Nucleus accumbens (tissue), 56 donors: ENCODE measurements around the gene MAP3K7CL.
"Not testable (repeated sequence)": the region's sequence is repeated elsewhere in the genome, so short reads cannot be mapped to it uniquely, and the experiment has no call there.

Experiments used
- DNase-seq, 56 donors: peaks; one replicate each; lab custom pipeline; 2025; lab: John Stamatoyannopoulos, UW

Gene MAP3K7CL

DNA sequence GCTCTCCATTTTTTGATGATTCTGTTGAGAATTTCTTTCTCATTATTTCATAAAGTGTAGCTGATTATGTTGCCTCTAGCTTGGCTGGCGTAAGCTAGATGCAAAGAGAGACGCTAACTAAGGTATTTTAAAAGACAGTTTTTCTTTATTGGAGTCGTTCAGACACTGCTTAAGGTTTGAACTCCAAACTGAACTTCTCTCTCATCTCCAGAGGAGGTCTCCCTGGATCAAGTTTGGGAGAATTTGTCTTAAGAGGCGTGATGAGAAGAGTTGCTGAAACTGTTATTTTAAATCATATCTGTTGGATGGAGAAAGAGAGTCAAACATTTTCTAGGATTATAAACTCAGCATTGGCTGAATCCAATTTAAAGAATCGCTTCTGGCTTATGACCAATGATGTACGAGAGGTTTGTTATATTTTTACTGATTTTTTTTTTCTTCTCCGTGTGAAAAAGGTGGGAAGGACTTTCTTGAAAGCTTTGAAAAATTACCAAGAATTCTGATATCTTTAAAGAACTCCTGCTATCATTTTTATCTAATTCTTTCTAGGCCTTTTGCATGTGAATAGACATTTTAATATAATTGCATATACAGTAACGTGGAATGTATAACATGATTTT lies 34.0 kb downstream of the MAP3K7CL start:
- DNase-seq = peak in 2 of 56 donors; percentile 5 to 14

- no peak for DNase-seq
These were observed 35.9 kb downstream of the MAP3K7CL start for GRCh38 chr21:29166323-29166722.

DNA sequence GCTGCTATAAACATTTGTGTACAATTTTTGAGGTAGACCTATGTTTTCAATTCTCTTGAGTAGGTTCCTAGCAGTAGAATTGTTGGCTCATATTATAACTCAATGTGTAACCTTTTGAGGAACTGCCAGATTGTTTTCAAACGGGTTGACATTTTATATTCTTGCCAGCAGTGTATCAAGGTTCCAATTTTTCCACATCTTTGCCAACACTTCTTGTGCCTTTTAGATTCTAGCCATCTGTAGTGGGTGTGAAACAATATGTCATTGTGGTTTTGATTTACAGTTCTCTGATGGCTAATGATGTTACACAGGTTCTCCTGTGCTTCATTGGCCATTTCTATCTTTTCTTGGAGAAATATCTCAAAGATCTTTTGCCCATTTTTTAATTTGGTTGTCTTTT lies 36.4 kb downstream of the MAP3K7CL start:
- DNase-seq = no peak

GRCh38 chr21:29167481-29167880 lies 37.0 kb downstream of the MAP3K7CL start:
- DNase-seq = not testable (repeated sequence)

DNA sequence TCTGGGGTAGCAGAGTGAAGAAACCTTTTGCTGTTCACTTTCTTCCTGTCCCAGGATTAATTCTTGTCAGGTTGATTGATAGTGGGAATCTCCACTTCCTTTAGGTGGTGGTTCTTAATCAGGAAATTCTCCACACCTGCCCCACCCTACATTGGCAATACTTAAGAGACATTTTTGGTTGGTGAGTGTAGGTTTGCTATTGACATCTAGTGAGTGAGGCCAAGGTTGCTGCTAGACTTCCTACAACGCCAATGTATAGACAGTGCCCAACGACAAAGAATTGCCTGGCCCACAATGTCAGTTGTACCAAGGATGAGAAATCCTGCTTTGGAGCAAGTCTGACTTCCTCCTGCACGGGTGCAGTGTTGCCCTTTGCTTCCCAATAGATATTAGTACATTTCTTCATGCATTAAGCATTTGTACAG lies 38.5 kb downstream of the MAP3K7CL start:
- no peak for DNase-seq

GRCh38 chr21:29170944-29171343 lies 40.5 kb downstream of the MAP3K7CL start:
- no peak for DNase-seq

DNA sequence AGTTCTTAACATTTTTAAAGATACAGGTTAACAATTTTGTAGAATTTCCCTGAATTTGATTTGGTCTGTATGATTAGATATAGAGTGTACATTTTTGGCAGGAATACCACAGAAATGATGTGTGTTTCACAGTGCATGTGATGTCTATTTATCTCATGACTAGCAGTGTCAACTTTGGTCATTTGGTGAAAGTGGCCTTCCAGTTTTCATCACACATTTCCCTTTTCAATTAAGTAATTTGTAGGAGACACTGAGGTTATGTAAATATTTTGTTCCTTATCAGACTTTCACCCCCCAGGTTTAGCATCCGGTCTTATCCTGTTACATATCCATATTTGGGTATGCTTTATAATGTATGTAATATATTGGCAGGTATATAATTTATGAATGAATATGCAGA lies 41.8 kb downstream of the MAP3K7CL start:
- DNase-seq = no peak

GRCh38 chr21:29174607-29175013 lies 44.2 kb downstream of the MAP3K7CL start:
- no peak for DNase-seq

DNA sequence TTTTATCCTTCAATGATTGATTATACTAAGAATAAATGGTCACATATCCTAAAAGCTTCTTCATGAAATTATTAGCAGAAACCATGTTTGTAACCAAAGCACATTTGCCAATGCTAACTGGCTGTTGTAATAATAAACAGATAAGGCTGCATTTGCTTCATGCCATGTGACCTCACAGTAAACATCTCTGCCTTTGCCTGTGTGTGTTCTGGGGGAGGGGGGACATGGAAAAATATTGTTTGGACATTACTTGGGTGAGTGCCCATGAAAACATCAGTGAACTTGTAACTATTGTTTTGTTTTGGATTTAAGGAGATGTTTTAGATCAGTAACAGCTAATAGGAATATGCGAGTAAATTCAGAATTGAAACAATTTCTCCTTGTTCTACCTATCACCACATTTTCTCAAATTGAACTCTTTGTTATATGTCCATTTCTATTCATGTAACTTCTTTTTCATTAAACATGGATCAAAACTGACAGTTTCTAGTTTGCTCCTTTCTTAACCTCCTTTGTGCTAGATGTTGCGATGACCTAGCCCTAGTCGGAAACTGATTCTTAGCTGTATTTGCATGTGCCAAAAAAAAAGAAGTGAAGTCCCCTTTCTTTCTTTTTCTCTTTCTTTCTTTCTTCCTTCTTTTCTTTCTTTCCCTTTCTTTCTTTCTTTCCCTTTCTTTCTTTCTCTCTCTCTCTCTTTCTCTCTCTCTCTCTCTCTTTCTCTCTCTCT lies 45.1 kb downstream of the MAP3K7CL start:
- no peak for DNase-seq

- DNase-seq = no peak
These were observed 46.2 kb downstream of the MAP3K7CL start for GRCh38 chr21:29176471-29177120.

GRCh38 chr21:29177800-29178199 lies 47.4 kb downstream of the MAP3K7CL start:
- no peak for DNase-seq

- DNase-seq = no peak
These were observed 48.5 kb downstream of the MAP3K7CL start for GRCh38 chr21:29178926-29179325.

DNA sequence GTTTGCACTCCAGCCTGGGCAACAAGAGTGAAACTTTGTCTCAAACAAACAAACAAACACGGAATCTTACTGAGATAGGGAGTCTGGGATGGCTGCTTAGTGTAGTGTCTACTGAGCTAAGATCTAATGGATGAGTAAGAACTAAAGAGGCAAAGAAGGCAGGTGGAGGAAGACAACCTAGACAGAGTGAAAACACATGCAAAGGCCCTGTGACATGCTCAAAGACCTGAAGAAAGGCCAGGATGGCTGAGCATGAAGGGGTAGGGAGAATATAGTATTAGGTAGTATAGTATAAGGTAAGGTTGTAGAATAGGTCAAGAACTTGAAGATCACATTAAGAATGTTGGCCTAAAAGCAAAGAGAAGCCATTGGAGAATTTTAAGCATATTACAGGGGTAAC lies 49.1 kb downstream of the MAP3K7CL start:
- no peak for DNase-seq

DNA sequence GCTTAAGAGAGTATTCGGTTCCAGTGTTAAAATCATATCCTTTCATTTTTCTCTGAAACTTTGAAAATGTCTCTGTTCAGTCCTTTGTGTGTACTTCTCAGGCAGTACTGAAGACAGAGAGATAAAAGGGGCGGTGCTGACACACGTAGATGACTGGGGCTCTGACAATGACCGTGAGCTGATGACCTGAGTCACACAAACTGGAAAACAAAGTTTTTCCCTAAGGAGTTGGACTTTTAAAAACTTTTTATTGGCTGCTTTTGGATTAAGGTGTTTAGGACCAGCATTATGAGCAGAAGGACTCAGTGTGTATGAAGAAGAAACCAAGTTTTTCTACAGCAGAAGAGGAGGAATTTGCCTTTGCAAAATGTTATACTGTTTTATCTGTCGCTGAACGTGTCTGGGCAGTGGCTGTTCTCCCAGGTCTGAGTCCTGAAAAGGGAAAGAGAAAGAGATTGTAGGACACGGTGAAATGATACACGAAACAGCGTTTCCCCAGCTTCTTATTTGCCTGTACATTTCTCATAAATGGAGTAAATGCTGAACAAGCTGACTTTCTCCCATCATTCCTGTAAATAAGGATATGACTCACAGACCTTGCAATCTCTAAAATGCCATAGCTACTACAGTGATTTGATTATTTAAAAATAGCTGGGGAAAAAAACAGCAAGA lies 51.5 kb downstream of the MAP3K7CL start:
- no peak for DNase-seq

DNA sequence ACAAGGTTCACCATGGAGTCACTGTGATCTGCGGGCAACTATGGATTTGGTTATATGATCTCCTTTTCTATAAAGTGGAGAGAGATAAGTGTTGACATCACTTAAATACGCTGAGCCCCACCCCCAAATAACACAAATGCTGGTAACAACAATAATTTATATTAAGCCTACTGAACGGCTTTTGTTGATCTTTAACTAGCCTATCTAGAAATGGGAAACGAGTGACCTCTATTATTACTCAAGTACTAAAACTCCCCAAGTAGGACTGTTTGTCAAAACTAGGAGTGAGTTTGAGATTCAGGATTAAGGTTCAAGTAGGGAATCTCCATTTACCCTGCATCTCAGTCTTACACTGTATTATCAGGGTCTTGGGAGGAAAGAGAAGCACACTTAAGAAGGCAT lies 52.2 kb downstream of the MAP3K7CL start:
- no peak for DNase-seq

GRCh38 chr21:29184037-29184436 lies 53.6 kb downstream of the MAP3K7CL start:
- DNase-seq = no peak

- no peak for DNase-seq
These were observed 54.7 kb downstream of the MAP3K7CL start for GRCh38 chr21:29185172-29185571.

DNA sequence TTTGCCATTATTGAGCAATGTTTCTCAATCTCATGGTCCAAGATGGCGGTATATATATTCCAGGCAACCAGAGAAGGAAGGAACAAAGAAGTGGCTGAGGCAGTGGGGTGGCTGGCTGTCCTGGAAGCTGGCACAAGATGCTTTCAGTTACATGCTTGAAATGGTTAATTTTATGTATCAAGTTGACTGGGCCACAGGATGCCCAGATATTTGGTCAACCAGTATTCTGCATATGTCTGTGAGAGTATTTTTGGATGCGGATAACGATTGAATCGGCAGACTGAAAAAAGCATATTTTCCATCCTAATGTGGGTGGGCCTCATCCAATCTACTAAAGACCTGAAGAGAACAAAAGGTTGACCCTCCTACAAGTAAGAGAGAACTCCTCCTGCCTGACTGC lies 55.2 kb downstream of the MAP3K7CL start:
- DNase-seq = no peak

DNA sequence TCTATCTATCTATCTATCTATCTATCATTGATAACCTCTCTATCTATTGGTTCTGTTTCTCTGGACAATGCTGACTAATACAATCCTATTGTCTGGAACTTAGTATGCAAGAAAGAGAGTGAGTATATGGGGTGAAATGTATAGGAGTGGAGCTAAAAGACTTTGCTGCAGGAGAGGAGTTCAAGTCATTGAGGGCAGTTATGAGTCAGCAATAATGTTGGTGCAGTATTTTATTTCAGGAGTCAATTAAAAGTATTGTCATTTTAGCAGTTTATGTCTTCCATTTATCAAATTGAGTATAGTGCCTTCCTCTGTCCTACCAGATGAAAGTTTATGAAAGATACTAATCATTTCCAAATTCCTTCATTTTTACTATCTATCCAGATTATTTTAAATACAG lies 55.8 kb downstream of the MAP3K7CL start:
- no peak for DNase-seq

- peak in 2 of 56 donors; percentile 4 to 16 for DNase-seq
These were observed 57.5 kb downstream of the MAP3K7CL start for GRCh38 chr21:29187944-29188343.

DNA sequence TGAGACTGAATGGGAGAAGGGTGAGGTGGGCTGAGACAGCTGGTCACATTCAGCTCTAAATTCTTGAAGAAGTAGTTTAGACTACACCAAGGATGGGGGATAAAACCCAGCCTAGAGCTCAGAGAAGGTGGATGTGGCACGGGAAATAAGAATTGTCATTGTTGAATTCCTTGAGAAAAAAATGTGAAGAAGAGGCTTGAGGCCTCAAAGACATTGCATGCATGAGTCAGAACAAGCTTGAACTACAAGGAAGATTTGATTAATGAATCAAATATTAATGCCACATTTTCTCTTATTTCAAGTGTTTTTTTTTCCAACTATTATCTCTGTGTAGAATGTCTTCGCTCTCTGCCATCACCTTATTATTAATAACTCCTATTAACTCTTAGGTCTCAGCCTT lies 58.9 kb downstream of the MAP3K7CL start:
- no peak for DNase-seq
